Smooth muscle cell (in vitro differentiated cells): Measurements from ENCODE around the gene MROH9. TPM values are rescaled to one million over a fixed set of nuclear protein-coding genes. Genes with fewer than 3 reads are reported as not detected.

Source experiments
- DNase-seq: peaks from one replicate; lab custom pipeline; 2025; ENCODE audit not compliant: unreplicated experiment; lab: John Stamatoyannopoulos, UW
- H2AFZ ChIP-seq: fragments of 200-600 bp; sonication (generic); 2 replicates; pipeline ENCODE4 v1.6.0; 2016; ENCODE audit warnings: antibody characterized with exemption, low read depth, mild to moderate bottlenecking
- H3F3A ChIP-seq: fragments of 200-600 bp; sonication (generic); 2 replicates; pipeline ENCODE4 v1.6.0; 2017; ENCODE audit warnings: antibody characterized with exemption, low read depth
- H3K27ac ChIP-seq: fragments of 200-600 bp; sonication (generic); 2 replicates; pipeline ENCODE4 v1.5.1; 2016; ENCODE audit warnings: low read depth, mild to moderate bottlenecking
- H3K27me3 ChIP-seq: fragments of 200-600 bp; sonication (generic); 2 replicates; pipeline ENCODE4 v1.6.1; 2016; ENCODE audit warnings: low read depth, mild to moderate bottlenecking
- H3K36me3 ChIP-seq: fragments of 200-600 bp; sonication (generic); 2 replicates; pipeline ENCODE4 v1.5.1; 2016; ENCODE audit warnings: low read depth
- H3K4me1 ChIP-seq: fragments of 200-600 bp; sonication (generic); 2 replicates; pipeline ENCODE4 v1.5.1; 2016; ENCODE audit warnings: low read depth
- H3K4me2 ChIP-seq: fragments of 200-600 bp; sonication (generic); 2 replicates; pipeline ENCODE4 v1.6.0; 2016; ENCODE audit warnings: mild to moderate bottlenecking
- H3K4me3 ChIP-seq: fragments of 200-600 bp; sonication (generic); 2 replicates; pipeline ENCODE4 v1.5.1; 2016; ENCODE audit warnings: mild to moderate bottlenecking
- H3K79me2 ChIP-seq: fragments of 200-600 bp; sonication (generic); 2 replicates; pipeline ENCODE4 v1.6.0; 2016; ENCODE audit warnings: low read depth, mild to moderate bottlenecking
- H3K9ac ChIP-seq: fragments of 200-600 bp; sonication (generic); 2 replicates; pipeline ENCODE4 v1.6.0; 2016; ENCODE audit warnings: low read depth
- H3K9me3 ChIP-seq: fragments of 200-600 bp; sonication (generic); replicated peaks from 2 replicates; pipeline ENCODE4 v1.5.1; 2016; ENCODE audit warnings: low read depth
- H4K20me1 ChIP-seq: fragments of 200-600 bp; sonication (generic); 2 replicates; pipeline ENCODE4 v1.6.0; 2016; ENCODE audit warnings: low read depth
- WGBS: methylation state at CpG from one replicate; pipeline ENCODE4 v1.1.7; 2016; ENCODE audit warnings: low lambda C conversion rate; 5-methylcytosine and 5-hydroxymethylcytosine counted together
- polyA plus RNA-seq: library from polyadenylated mRNA; unstranded; fragments of >200 nt; fragmentation: Nextera tagmentation; extraction: Ambion mirVana; gene quantifications from 2 replicates; pipeline ENCODE4 v1.2.1, GENCODE V29; 2016
- total RNA-seq: library from RNA; depleted of rRNA; stranded (reverse); fragments of >200 nt; gene quantifications from 2 replicates; pipeline ENCODE4 v1.2.3, GENCODE V29; 2014
- TF ChIP-seq, protein P1 (sequence below): fragments of 200-600 bp; sonication (generic); IDR thresholded peaks from 2 replicates; pipeline ENCODE4 v1.5.1; 2017; ENCODE audit warnings: borderline replicate concordance, mild to moderate bottlenecking, antibody characterized with exemption; ENCODE audit not compliant: insufficient read depth, poor library complexity, severe bottlenecking

The MROH9 gene
- total and polyA plus RNA-seq, 2 experiments from 2014 or later, result not detected

- WGBS, result 93% methylated on average over 2 of the region's 2 CpGs
- TF ChIP-seq, protein P1, sequence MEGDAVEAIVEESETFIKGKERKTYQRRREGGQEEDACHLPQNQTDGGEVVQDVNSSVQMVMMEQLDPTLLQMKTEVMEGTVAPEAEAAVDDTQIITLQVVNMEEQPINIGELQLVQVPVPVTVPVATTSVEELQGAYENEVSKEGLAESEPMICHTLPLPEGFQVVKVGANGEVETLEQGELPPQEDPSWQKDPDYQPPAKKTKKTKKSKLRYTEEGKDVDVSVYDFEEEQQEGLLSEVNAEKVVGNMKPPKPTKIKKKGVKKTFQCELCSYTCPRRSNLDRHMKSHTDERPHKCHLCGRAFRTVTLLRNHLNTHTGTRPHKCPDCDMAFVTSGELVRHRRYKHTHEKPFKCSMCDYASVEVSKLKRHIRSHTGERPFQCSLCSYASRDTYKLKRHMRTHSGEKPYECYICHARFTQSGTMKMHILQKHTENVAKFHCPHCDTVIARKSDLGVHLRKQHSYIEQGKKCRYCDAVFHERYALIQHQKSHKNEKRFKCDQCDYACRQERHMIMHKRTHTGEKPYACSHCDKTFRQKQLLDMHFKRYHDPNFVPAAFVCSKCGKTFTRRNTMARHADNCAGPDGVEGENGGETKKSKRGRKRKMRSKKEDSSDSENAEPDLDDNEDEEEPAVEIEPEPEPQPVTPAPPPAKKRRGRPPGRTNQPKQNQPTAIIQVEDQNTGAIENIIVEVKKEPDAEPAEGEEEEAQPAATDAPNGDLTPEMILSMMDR, result no peak
Observed at GRCh38 chr1:170887726-170888125, 47.6 kb upstream of the MROH9 start.

GRCh38 chr1:170891872-170892271 is 43.5 kb upstream of the MROH9 start:
- DNase-seq, result no peak
- no peaks in the 10 kb centered on the region for H4K20me1 ChIP-seq
- no peaks in the 10 kb centered on the region for H3K36me3 ChIP-seq
- H3K27ac ChIP-seq, result no peak overlapping the region
- H3K4me1 ChIP-seq, result no peaks in the 10 kb centered on the region
- no peak overlapping the region for H3K4me2 ChIP-seq
- 90% methylated on average over 3 of the region's 3 CpGs for WGBS
- H3K9me3 ChIP-seq, result no peaks in the 10 kb centered on the region
- H3K9ac ChIP-seq, result no peak overlapping the region
- no peak overlapping the region for H3K4me3 ChIP-seq
- TF ChIP-seq, protein P1, result no peak
- no peak overlapping the region for H2AFZ ChIP-seq
- H3K27me3 ChIP-seq, result peaks cover 7% of the 10 kb centered on the region
- H3F3A ChIP-seq, result no peaks in the 10 kb centered on the region
- H3K79me2 ChIP-seq, result no peaks in the 10 kb centered on the region

More at GRCh38 chr1:170887726-170888125, 47.6 kb upstream of the MROH9 start:
- no peaks in the 10 kb centered on the region for H3K9me3 ChIP-seq
- no peaks in the 10 kb centered on the region for H3K36me3 ChIP-seq
- H3K4me2 ChIP-seq, result no peak overlapping the region
- no peaks in the 10 kb centered on the region for H3K4me1 ChIP-seq
- no peaks in the 10 kb centered on the region for H3F3A ChIP-seq
- H3K27me3 ChIP-seq, result peaks cover 11% of the 10 kb centered on the region
- DNase-seq, result no peak
- no peak overlapping the region for H3K9ac ChIP-seq
- H3K4me3 ChIP-seq, result no peak overlapping the region
- H2AFZ ChIP-seq, result no peak overlapping the region
- H3K79me2 ChIP-seq, result no peaks in the 10 kb centered on the region
- H3K27ac ChIP-seq, result no peak overlapping the region
- no peaks in the 10 kb centered on the region for H4K20me1 ChIP-seq

DNA sequence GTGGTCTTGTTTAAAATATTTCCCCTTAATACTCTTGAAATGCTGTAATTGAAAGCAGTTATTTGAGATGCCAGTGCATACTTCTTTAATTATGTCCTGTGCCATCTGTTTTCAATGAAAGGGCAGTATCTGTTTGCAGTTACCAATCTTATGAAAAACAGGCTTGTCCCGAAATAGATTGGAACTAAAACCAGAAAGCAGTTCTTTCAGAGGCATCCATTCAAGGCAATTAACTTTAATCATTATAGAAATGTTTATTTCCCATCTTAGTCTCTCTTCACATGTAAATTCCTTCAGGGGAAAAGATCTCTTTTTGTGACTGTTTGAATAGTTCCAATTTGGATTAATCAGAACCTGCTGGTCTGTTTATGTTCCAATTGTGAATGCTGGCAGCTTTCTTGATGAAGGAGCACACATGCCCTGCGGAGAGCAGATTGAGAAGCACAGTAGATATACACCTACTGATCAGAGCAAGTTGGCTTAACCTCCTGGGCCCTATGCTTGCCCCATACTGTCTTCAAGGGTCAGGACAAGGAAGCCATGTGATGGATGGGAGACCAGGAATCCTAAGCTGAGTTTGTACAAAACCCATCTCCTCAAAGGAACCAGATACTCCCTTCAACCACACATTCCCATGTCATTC is 41.6 kb upstream of the MROH9 start:
- no peaks in the 10 kb centered on the region for H3K9me3 ChIP-seq
- no peaks in the 10 kb centered on the region for H3K27me3 ChIP-seq
- no peaks in the 10 kb centered on the region for H3F3A ChIP-seq
- H3K4me2 ChIP-seq, result no peak overlapping the region
- WGBS, result 68% methylated on average over 2 of the region's 2 CpGs
- no peak overlapping the region for H3K9ac ChIP-seq
- no peaks in the 10 kb centered on the region for H3K4me1 ChIP-seq
- H3K4me3 ChIP-seq, result no peak overlapping the region
- no peaks in the 10 kb centered on the region for H3K36me3 ChIP-seq
- H3K27ac ChIP-seq, result no peak overlapping the region
- no peaks in the 10 kb centered on the region for H3K79me2 ChIP-seq
- TF ChIP-seq, protein P1, result no peak
- DNase-seq, result no peak
- H4K20me1 ChIP-seq, result no peaks in the 10 kb centered on the region
- H2AFZ ChIP-seq, result no peak overlapping the region

DNA sequence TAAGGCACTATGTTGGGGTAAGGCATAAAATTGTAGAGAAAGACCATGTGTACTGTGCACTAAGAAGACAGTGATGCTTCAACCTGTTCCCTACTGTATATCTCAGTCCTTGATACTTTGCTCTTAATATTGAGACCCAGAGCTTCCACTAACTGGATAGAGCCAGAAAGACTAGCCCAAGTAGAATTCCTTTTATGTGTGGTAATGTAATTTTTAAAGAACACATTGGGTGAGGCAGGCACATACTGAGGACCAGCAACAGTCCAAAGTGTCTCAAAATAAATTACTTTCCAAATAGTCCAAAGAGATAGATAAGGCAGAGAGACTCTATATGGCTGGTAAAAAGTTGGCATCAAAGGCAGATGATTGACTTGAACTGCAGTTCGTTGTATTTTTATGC is 31.4 kb upstream of the MROH9 start:
- no peak overlapping the region for H2AFZ ChIP-seq
- no peak overlapping the region for H3K4me2 ChIP-seq
- H3K4me3 ChIP-seq, result no peak overlapping the region
- no peak for DNase-seq
- no peaks in the 10 kb centered on the region for H3K79me2 ChIP-seq
- H4K20me1 ChIP-seq, result no peaks in the 10 kb centered on the region
- no peaks in the 10 kb centered on the region for H3K4me1 ChIP-seq
- no peak overlapping the region for H3K27ac ChIP-seq
- no peaks in the 10 kb centered on the region for H3K9me3 ChIP-seq
- no peaks in the 10 kb centered on the region for H3K27me3 ChIP-seq
- WGBS, result 82% methylated on average over 1 of the region's 1 CpG
- H3F3A ChIP-seq, result no peaks in the 10 kb centered on the region
- TF ChIP-seq, protein P1, result no peak
- no peak overlapping the region for H3K9ac ChIP-seq
- H3K36me3 ChIP-seq, result no peaks in the 10 kb centered on the region
